Neural cell (in vitro differentiated cells): ENCODE measurements around the gene PRELID2.

ENCODE experiments used
- TF ChIP-seq, protein P1 (sequence below): fragments of 450-650 bp; IDR thresholded peaks from 2 replicates; pipeline ENCODE4 v1.5.1; 2014; ENCODE audit warnings: antibody characterized with exemption, mild to moderate bottlenecking, moderate library complexity; ENCODE audit not compliant: poor library complexity, severe bottlenecking
- TF ChIP-seq, protein P2 (sequence below): IDR thresholded peaks from 2 replicates; pipeline ENCODE4 v1.6.1; 2012; ENCODE audit warnings: borderline replicate concordance

DNA sequence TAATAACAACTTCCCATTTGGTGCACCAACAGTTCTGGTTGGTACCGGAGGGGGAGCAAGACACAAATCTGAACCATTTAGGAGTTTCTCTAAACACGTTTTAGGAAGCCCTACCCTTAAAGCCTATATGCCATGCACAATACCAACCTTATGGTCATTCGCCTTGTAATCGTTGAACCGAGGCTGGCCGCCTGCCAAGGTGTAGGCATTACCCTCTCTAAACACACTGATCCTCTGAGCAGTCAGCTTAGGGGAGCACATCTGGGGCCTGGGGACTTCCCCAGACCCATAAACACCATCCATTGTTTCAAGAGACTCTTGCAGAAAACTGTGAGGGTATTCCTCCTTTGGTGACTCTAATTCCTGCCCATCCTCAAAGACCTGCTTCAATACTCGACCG is 37.3 kb upstream of the PRELID2 start:
- TF ChIP-seq, protein P1, sequence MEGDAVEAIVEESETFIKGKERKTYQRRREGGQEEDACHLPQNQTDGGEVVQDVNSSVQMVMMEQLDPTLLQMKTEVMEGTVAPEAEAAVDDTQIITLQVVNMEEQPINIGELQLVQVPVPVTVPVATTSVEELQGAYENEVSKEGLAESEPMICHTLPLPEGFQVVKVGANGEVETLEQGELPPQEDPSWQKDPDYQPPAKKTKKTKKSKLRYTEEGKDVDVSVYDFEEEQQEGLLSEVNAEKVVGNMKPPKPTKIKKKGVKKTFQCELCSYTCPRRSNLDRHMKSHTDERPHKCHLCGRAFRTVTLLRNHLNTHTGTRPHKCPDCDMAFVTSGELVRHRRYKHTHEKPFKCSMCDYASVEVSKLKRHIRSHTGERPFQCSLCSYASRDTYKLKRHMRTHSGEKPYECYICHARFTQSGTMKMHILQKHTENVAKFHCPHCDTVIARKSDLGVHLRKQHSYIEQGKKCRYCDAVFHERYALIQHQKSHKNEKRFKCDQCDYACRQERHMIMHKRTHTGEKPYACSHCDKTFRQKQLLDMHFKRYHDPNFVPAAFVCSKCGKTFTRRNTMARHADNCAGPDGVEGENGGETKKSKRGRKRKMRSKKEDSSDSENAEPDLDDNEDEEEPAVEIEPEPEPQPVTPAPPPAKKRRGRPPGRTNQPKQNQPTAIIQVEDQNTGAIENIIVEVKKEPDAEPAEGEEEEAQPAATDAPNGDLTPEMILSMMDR, result no peak
- TF ChIP-seq, protein P2, sequence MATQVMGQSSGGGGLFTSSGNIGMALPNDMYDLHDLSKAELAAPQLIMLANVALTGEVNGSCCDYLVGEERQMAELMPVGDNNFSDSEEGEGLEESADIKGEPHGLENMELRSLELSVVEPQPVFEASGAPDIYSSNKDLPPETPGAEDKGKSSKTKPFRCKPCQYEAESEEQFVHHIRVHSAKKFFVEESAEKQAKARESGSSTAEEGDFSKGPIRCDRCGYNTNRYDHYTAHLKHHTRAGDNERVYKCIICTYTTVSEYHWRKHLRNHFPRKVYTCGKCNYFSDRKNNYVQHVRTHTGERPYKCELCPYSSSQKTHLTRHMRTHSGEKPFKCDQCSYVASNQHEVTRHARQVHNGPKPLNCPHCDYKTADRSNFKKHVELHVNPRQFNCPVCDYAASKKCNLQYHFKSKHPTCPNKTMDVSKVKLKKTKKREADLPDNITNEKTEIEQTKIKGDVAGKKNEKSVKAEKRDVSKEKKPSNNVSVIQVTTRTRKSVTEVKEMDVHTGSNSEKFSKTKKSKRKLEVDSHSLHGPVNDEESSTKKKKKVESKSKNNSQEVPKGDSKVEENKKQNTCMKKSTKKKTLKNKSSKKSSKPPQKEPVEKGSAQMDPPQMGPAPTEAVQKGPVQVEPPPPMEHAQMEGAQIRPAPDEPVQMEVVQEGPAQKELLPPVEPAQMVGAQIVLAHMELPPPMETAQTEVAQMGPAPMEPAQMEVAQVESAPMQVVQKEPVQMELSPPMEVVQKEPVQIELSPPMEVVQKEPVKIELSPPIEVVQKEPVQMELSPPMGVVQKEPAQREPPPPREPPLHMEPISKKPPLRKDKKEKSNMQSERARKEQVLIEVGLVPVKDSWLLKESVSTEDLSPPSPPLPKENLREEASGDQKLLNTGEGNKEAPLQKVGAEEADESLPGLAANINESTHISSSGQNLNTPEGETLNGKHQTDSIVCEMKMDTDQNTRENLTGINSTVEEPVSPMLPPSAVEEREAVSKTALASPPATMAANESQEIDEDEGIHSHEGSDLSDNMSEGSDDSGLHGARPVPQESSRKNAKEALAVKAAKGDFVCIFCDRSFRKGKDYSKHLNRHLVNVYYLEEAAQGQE, result no peak
